HG03442 (cell line): ENCODE data around the gene TIMM22.
A peak's percentile ranks its signal among the peaks of the same experiment; 100 is the strongest.
"Not testable (repeated sequence)": the region's sequence is repeated elsewhere in the genome, so short reads cannot be mapped to it uniquely, and the experiment has no call there.

Source experiments
- ATAC-seq: cut with Tn5 transposase; IDR thresholded peaks from one replicate; pipeline ENCODE4 v1.9.1; 2021; ENCODE audit warnings: mild to moderate bottlenecking, moderate library complexity; ENCODE audit not compliant: unreplicated experiment

TIMM22 gene

DNA sequence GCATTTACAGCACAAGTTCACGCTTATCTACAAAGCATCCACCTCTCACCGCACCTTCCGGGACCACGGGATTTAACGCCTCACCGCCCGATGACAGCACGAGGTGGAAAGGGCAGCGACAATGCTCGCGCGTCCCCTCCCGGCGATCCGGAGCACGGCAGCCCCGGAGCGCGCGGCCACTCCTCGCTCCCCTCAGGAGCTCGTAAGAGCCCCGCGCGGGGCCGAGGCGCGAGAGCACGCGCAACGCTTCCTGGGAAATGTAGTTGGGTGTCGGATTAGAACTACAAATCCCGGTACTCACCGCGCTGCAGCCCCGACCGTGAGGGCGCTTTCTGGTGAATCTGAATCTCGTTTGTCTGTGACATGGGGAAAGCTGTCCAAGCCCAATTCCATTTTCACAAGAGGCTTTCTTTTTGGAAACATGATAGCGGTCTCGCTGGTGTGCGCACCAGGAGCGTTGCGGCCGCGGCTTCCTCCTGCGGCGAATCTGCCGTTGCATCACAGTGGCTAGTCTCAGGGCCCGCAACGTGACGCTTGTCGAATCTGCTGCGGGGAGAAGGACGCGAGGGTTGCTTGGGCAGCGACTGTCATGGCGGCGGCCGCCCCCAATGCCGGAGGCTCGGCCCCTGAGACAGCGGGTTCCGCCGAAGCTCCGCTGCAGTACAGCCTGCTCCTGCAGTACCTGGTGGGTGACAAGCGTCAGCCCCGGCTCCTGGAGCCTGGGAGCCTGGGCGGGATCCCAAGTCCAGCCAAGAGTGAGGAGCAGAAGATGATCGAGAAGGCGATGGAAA, at the start of gene TIMM22:
Gene TIMM22, plus strand, starts transcription at position 576 of the 791 bp plus-strand sequence. Its CDS starts 14 bp downstream, at position 590.
- ATAC-seq, result peak; percentile 89

DNA sequence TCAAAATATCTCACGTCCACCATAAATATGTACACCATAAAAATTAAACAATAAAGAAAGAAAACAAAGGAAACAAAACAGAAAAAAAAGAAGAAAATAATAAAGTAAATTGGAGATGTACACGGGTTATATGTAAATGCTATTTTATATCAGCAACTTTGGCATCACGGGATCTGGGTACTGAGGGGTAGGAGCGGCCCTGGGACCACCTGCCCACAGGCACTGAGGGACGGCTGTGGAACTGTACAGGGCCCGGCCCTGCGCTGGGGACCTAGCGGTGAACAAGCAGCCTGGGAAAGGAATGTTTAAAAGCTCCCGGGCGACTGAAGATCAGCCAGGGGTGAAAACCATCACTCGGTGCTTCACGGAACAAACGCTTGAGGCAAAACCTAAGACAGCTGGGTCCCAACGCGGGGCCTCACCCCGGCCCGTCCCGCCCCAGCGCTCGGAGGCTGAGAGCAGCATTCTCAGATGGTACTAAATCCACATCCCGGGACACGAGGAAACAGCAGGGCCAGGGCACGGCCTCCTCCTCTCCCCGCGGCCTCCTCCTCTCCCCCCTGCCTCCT, 48.6 kb upstream of the TIMM22 start:
- ATAC-seq, result no peak

DNA sequence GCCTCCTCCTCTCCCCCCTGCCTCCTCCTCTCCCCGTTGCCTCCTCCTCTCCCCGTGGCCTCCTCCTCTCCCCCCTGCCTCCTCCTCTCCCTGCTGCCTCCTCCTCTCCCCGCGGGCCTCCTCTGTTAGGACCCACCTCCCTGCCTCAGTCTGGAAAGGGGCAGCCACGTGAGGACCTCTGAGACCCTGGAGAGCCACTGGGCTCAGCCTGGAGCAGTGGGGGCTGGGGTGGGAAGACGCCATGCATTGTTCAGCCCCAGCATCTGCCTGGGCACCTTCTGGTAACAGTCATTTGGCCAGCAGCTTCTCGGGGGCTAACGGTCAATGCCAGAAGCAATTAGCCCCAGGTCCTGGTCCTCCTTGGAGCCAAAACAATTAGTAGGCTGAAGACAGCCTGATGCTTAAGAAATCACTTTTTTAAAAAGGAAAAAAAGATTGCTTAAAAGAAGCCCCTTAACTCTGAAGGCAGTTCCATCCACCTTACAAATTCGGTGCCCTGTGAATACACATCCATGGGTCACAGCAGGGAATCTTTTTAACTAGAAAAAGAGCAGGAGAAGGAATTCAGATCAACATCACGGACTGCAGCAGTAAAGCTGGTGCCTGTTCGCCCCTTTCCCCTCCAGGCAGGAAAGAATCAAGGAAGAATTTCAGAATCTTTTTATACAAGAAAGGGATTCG, 47.2 kb upstream of the TIMM22 start:
- ATAC-seq, result no peak

DNA sequence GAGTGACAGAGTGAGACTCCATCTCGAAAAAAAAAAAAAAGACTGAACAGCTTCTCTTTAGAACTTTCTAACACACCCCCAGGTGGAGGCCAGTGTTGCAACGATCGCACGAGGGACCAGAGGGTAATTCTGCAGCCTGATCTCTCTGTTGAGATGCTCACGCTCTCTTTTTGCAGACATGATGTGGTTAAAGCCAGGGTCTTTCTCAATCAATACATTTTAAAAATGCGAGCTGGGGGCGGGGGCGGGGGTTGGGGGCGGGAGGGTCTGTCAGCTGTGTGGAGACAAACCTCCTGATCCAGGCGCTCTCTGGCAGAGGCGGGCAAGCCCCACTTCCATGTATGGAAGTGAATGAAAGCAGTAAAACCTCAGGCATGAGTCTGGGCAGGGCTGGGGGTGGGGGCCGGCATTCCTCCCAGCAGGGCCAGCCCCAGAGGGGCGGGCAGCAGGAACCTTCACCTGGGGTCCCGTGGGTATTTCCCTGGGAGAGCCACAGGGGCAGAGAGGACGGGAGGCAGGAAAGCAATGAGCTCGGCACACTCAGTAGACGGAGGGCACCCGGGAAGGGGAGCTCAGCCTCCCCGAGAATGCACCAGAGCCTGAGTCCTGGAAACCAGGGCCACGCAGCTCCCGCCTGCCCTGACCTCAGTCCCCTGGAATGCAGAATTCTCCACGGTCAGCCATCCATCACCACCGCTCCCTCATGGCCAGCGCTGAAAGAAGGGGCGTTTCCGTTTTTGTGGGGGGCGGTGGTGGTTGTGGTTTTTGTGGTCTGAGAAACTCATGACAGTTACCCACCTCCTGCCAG, 45.4 kb upstream of the TIMM22 start:
- no peak for ATAC-seq

DNA sequence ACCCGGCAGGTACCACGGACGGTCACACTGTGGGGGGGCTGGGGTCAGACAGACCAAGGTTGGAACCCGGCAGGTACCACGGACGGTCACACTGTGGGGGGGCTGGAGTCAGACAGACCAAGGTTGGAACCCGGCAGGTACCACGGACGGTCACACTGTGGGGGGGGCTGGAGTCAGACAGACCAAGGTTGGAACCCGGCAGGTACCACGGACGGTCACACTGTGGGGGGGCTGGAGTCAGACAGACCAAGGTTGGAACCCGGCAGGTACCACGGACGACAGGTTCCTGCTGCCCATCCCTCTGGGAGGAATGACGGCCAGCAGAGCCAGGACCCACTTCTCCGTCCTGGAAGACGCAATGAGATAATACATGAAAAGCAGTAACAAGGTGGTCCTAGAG, 44.3 kb upstream of the TIMM22 start:
- not testable (repeated sequence) for ATAC-seq

DNA sequence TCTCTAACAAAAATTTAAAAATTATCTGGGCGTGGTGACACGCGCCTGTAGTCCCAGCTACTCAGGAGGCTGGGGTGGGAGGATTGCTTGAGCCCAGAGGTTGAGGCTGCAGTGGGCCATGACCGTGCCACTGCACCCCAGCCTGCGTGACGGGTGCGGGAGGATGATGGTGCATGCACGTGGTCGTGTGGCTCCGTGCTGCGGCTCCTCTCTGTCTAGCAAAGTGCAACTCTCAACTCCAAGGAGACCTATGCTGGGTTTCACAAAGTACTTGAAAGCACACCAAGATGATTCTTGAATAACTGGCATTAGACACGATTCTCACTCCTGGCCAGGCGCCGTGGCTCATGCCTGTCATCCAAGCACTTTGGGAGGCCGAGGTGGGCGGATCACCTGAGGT, 43.2 kb upstream of the TIMM22 start:
- ATAC-seq, result no peak

DNA sequence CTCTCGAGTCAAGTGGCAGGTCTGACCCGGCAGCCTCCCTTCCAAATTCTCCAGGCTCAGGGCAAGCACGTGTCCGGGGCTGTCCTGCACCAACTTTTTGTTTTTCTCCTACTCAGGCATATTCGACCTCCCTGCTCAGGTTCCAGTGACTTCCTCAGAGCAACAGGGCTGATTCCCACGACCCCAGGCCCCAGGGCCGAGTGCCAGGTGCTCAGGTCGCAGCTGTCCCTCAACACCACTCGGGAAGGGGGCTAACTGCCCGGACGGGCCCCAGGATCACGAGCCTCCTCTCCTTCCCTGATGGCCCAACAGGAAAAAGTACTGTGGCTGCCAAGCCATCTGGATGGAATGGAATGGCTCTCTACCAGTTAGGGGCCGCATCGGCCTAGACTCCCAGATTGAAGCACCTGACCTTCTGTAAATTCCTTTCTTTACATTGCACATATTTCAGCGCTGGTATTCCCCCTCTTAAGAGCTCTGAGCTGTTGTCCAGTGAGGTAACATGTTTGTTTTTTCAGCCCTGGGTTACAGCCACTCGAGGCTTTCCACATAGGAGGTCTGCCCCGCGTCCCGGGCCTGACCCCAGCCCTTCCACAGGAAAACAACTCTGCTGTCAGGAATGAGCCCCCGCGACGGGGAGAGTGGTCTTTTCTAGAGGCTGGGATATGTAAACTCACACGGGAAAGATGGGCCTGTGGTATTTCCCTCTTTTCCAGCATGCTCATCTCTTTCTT, 42.3 kb upstream of the TIMM22 start:
- ATAC-seq, result no peak

DNA sequence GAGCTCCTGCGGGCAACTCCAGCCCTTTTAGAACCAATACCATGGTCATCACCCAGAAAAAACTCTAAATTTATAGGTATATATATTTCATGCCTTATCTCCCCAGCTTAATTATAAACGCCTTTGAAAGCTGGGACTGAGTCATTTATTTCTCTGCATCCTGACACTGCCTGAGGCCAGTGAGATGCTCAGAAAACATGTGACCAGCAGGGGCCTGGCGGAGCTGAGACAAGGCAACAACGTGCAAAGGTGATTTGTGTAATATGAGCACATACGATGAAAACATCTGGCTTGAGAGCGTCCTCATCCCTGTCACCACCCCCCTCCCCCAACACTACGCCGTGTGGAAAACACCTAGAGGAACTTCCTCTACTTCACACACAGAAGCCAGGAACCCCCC, 40.0 kb upstream of the TIMM22 start:
- no peak for ATAC-seq

DNA sequence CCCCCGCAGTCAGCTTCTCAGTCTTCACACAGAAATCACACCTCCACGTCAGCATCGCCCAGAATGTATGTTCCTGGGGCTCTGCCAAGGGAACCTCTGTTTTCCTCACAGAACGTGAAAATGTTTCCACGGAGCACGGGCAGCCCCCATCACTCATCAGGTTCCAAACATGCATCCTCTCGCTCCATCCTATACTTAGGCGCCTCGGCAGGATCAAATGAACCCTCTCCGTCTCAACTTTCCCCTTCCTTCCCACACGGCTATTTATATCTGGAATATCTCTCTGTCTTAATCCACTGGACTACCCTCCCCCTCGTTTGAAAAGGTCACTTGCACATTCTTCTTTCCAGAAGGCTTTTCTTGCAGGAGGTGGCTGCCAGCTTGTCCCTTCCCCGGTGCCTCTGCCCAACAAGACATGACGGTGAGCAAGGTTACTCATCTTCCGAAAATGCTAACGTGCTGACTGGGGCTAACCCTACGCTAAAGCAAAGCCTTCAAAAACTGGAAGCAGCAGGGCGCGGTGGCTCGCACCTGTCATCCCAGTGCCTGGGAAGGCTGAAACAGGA, 39.0 kb upstream of the TIMM22 start:
- ATAC-seq, result no peak

DNA sequence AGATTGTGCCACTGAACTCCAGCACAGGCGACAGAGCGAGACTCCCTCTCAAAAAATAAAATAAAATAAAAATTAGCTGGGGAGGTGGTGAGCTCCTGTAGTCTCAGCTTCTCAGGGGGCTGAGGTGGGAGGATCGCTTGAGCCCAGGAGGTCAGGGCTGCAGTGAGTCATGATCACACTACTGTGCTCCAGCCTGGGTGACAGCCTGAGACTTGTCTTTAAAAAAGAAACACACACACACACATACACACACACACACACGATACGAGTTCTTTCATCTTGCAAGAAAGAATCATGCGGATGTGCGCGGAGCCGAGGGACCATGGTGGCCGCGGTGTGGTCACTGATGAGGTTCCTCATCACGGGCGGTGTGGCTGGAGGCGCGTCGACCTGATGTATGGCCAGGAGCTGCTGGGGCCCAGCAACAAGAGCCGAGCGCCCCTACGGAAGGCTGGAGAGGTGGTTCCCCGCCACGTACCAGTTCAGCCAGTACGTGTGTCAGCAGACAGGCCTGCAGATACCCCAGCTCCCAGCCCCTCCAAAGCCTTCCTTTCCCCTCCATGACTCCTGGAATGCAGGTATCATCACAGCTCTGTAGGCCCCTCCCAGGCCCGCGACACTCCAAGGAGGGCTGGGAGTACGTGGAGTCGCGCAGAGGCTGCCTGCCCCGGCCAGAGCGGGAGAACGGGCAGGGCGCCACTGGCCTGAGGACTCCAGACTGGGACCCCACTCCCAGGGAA, 38.0 kb upstream of the TIMM22 start:
- ATAC-seq, result no peak

DNA sequence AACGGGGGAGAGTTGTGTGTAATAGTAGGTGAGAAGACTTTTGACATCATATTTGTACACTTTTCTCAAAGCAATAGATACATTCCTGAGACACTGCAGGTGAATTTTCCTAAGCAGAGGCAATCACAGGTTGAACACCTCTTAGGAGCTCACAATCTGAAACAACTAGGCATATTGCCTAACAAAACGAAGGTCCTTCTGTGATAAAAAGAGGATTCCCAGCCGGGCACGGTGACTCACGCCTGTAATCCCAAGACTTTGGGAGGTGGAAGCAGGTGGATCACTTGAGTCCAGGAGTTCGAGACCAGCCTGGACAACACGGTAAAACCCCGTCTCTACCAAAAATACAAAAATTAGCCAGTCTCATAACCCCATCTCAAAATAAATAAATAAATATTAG, 34.8 kb upstream of the TIMM22 start:
- ATAC-seq, result no peak

DNA sequence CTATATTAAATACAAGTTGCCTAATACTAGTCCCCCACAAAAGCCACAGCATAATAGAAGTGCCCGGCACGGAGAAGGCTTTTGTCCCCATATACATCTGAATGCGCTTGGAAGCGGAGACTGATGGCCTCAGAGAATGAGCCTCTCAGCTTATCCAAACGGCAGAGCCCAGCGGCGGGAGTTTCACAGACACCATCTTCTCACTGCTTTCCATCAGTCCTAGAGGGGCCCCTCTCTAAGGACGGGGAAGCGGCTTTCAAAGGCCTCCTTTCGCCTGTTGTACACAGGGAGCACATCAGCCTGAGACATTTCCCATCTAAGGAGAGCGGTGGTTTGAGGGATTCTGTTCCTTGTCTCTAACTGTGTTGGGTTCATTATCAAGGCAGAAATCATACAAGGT, 34.3 kb upstream of the TIMM22 start:
- ATAC-seq, result no peak

DNA sequence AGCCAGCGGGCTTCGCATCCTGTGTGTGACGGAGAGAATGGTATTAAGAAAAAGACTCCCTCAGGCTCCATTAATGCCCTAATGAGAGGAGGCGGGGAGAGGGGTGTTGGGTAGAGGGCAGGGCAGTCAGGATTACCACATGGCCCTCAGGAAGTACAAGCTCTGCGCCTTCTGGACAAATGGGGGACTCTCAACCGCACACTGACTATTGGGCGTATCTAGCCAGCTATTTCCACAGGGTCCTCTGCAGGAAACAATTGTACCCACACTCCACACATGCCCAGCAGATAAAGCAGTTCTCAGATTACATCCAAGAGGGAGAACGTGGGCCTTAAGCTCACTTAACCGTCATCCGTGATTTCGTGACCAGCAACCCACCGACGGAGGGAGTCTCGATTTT, 32.1 kb upstream of the TIMM22 start:
- no peak for ATAC-seq

DNA sequence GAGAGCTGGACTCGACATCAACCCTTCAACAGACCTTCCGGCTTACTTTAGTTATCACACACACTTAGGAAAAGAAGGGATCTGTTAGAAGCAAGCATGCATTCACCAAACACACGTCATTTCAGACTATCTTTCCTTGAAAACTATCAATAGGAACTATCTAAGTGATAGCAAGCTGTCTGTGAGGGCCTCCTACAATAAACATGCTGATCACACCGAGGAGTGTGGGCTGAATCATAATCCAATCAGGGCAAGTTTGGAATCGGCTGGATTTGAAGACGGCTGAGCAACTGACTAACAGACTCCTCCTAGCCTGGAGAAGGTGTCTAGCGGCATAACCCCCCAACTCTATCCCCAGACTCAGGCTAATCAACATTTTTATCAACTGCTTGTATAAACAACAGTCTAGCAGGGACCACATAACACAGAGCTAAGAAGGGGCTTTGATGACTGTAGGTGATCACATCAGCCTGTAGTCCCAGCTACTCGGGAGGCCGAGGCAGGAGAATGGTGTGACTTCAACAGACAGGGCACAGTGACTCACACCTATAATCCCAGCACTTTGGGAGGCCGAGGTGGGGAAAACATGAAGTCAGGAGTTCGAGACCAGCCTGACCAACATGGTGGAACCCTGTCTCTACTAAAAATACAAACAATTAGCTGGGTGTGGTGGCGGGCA, 31.5 kb upstream of the TIMM22 start:
- no peak for ATAC-seq

DNA sequence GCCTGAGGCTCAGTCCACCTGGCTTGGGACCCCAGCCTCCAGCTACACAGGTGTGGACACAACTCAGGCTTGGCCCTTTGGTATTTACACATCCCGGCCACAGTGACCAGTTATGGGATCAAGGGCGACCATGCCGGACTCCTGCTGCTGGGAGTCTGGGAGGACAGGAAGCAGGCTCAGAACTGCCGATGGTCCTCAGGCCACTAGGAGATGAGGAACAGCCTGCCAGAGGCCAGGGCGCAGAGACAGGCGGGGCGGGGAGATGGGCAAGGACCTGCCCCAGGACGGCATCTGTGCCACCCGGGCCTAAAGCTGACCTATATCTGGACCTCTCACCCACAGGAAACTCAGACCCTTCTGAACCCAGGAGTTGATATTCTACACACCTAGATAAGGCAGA, 29.8 kb upstream of the TIMM22 start:
- no peak for ATAC-seq

DNA sequence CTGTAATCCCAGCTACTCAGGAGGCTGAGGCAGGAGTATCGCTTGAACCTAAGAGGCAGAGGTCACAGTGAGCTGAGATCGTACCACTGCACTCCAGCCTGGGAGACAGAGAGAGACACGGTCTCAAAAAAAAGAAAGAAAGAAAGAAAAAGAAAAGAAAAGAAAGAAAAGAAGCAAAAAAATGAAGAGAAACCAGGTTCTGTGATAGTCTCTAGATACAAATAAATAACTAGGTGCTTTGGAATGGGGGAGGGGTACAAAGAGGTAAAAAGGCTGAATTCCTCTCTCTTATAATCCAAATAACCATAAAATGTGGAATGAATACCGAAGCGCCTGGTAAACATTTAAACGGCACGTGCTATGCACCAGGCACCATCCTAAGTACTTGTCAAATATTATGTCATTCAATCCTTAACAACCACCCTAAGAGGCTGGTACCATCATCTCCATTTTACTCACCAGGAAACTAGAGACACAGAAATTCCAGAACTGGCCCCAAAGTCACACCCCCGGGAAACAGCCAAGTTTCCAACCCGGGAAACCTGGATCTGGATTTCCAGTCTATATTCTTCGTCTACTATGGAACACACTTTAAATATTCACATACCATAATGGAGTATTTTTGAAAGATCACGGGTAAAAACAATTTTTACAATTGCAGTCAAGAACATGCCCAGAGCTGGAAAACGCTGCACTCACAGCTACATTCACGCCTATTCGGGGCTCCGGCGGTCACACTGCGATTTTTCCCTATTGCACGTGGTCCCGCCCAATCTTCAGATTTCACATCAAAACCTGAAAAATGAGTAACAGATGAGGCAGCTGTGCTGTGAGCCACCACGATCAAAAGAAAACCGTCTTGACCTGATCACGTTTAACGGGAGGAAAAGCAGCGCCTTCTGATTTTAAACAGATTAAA, 27.9 kb upstream of the TIMM22 start:
- ATAC-seq, result no peak

DNA sequence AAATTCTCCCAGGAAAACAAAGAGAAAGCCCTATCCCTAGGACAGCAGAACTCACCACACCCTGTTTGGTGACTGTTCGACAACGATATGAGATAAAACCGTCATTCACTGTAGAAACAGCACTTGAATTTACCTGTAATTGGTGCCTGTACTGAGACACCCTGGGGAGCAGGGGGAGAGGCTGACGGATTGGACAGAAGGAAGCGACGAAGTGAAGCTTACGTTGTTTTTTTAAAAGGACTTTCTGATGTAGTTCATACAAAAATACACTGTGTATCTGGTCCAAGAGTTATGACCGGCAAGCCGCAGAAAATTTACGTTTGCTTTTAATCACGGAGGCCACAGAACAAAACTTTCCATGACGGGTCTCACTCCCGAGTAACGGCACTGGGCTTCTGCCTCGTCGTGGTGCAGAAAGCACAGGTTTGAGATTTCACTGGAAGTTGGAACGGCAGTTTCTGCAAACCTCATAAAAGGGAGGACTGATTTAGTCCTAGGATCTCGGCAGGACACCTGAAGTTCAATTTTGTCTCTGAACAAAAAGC, 27.0 kb upstream of the TIMM22 start:
- ATAC-seq, result no peak

DNA sequence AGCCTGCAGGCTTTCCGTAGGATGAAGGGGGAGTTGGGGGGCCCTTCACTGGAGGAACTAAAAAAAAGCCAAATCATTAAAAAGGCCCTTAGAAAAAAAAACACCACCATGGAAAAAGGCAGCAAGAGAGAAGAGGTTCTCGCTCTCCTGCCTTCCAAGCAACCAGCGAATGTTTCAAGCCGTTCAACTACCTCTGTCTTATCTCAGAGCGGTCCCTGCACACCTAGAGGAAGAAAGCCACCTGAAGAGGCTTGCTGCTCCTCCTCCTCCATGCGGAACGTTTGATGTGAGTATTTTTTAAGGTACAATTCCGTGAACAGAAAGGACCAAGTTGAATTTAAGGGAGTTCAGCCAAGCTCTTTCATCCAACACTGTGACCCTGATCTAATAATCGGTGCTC, 26.6 kb upstream of the TIMM22 start:
- no peak for ATAC-seq
